Naive B cell (primary cell): ENCODE data around the gene SH3RF1. TPM values are rescaled to one million over a fixed set of nuclear protein-coding genes. Genes with fewer than 3 reads are reported as not detected.

Experiments used
- ATAC-seq, 2 donors: fragments of 150-1000 bp; cut with Tn5 transposase; 2 replicates each; pipeline ENCODE4 v1.10.0; 2021; ENCODE audit warnings: low read depth in 2 of 2, mild to moderate bottlenecking in 2 of 2, moderate library complexity in 2 of 2
- DNase-seq: peaks from one replicate; pipeline ENCODE4 v3.0.0; 2022
- H3K27ac Mint-ChIP-seq, 6 donors: one replicate each; pipeline ENCODE4 v1.8.0; 2020 to 2022; ENCODE audit warnings: mild to moderate bottlenecking in 6 of 6, mixed read lengths in 6 of 6, moderate library complexity in 5 of 6, inconsistent platforms in 2 of 6
- H3K27me3 Mint-ChIP-seq, 3 donors: one replicate each; pipeline ENCODE4 v1.8.0; 2021 to 2022; ENCODE audit warnings: mixed read lengths in 3 of 3, mild to moderate bottlenecking in 1 of 3
- H3K36me3 Mint-ChIP-seq, 2 donors: one replicate each; pipeline ENCODE4 v1.8.0; 2020 to 2022; ENCODE audit warnings: mixed read lengths in 2 of 2, inconsistent platforms in 1 of 2, mild to moderate bottlenecking in 1 of 2
- H3K4me1 Mint-ChIP-seq, 3 donors: one replicate each; pipeline ENCODE4 v1.8.0; 2020 to 2022; ENCODE audit warnings: mixed read lengths in 3 of 3, inconsistent platforms in 1 of 3, mild to moderate bottlenecking in 1 of 3, moderate library complexity in 1 of 3
- H3K4me3 Mint-ChIP-seq, 8 donors: one replicate each; pipeline ENCODE4 v1.8.0; 2020 to 2022; ENCODE audit warnings: mild to moderate bottlenecking in 8 of 8, mixed read lengths in 8 of 8, moderate library complexity in 8 of 8, inconsistent platforms in 2 of 8
- H3K9me3 Mint-ChIP-seq, 7 donors: one replicate each; pipeline ENCODE4 v1.8.0; 2020 to 2022; ENCODE audit warnings: mixed read lengths in 7 of 7, mild to moderate bottlenecking in 5 of 7, inconsistent platforms in 2 of 7, moderate library complexity in 1 of 7
- polyA plus RNA-seq, 6 donors: library from polyadenylated mRNA; unstranded; fragments of 300-500 nt; fragmentation: Illumina TruSeq; gene quantifications; one replicate each; pipeline ENCODE4 v1.2.3, GENCODE V29; 2021; ENCODE audit warnings: low read depth in 6 of 6

SH3RF1 gene
- polyA plus RNA-seq, 6 donors from 2014 or later, result 0.57 to 1.7 (median 1.1) TPM; not detected in 1

GRCh38 chr4:169225058-169225751 lies 45.6 kb downstream of the SH3RF1 start:
- Mint-ChIP-seq H3K27me3 (no peaks in the 10 kb centered on the region), H3K36me3 (no peaks in the 10 kb centered on the region), H3K27ac (no peak overlapping the region), H3K4me3 (no peak overlapping the region), H3K9me3 (no peaks in the 10 kb centered on the region), H3K4me1 (no peaks in the 10 kb centered on the region)
- ATAC-seq, result no peak
- DNase-seq, result no peak

DNA sequence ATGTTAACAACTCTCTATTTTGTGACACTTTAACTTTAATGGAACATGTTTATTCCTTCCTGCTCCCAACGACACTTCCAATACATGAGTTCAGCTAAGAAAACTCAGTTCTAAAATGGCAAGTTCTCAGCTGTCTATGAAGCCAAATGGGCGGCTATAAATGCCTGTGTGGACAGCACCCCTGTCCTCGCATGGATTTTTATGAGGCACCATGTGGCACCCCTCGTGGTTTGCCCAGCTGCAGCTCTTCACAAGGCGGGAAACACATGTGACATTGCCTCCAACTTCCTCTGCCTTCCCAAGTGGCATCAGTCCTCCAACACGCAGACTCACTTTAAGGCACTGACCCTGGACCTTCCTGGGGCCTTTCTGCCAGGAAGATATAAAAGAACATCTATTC lies 48.0 kb downstream of the SH3RF1 start:
- Mint-ChIP-seq H3K36me3 (no peaks in the 10 kb centered on the region), H3K27me3 (no peaks in the 10 kb centered on the region), H3K4me1 (no peaks in the 10 kb centered on the region), H3K4me3 (no peak overlapping the region), H3K27ac (no peak overlapping the region), H3K9me3 (no peaks in the 10 kb centered on the region)
- DNase-seq (no peak), ATAC-seq (no peak)

DNA sequence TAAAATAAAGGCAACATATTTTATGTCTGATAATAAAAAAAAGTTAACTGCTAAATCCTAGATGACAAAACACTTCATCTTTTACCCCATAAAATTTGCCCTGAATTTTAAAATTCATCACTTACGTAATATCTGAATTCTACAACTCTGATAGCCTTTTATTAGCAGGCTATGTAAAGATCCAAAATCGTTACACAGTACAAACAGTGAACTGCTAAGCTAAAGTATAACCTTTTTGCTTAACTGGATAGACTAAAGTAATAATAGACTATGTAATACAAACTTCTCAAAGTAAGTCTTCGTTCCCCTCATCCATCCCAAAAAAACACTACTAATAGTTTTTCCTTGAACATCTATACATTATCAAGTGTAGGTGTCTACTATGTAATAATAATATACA lies 49.1 kb downstream of the SH3RF1 start:
- H3K4me1 Mint-ChIP-seq, result no peaks in the 10 kb centered on the region
- DNase-seq (no peak), ATAC-seq (no peak)
- no peaks in the 10 kb centered on the region for H3K27me3 Mint-ChIP-seq
- no peak overlapping the region for H3K4me3 Mint-ChIP-seq
- no peaks in the 10 kb centered on the region for H3K9me3 Mint-ChIP-seq
- H3K36me3 Mint-ChIP-seq, result no peaks in the 10 kb centered on the region
- H3K27ac Mint-ChIP-seq, result no peak overlapping the region

- Mint-ChIP-seq H3K4me1 (peaks cover 0 to under 1% (median under 1%) of the 10 kb centered on the region in 3 donors), H3K27ac (no peak overlapping the region), H3K36me3 (no peaks in the 10 kb centered on the region), H3K9me3 (no peaks in the 10 kb centered on the region), H3K27me3 (no peaks in the 10 kb centered on the region), H3K4me3 (no peak overlapping the region)
- ATAC-seq (no peak), DNase-seq (no peak)
Observed at GRCh38 chr4:169220854-169221411, 49.8 kb downstream of the SH3RF1 start.

GRCh38 chr4:169220447-169220846 lies 50.3 kb downstream of the SH3RF1 start:
- ATAC-seq (no peak), DNase-seq (no peak)
- H3K4me1 Mint-ChIP-seq, result peaks cover 4 to 5% (median 5%) of the 10 kb centered on the region in 3 donors
- H3K36me3 Mint-ChIP-seq, result no peaks in the 10 kb centered on the region
- no peaks in the 10 kb centered on the region for H3K27me3 Mint-ChIP-seq
- H3K4me3 Mint-ChIP-seq, result no peak overlapping the region
- H3K27ac Mint-ChIP-seq, result no peak overlapping the region
- no peaks in the 10 kb centered on the region for H3K9me3 Mint-ChIP-seq

GRCh38 chr4:169219440-169219839 lies 51.3 kb downstream of the SH3RF1 start:
- DNase-seq (no peak), ATAC-seq (no peak)
- peaks cover 0 to 3% (median under 1%) of the 10 kb centered on the region in 7 donors for H3K9me3 Mint-ChIP-seq
- peaks cover 0 to under 1% of the 10 kb centered on the region in 2 donors for H3K36me3 Mint-ChIP-seq
- no peak overlapping the region for H3K4me3 Mint-ChIP-seq
- peaks cover 7 to 15% (median 12%) of the 10 kb centered on the region in 3 donors for H3K4me1 Mint-ChIP-seq
- H3K27ac Mint-ChIP-seq, result no peak overlapping the region
- H3K27me3 Mint-ChIP-seq, result no peaks in the 10 kb centered on the region

- peak overlapping the region in 4 of 6 donors; percentile 15 to 35 (median 32) for H3K27ac Mint-ChIP-seq
- H3K36me3 Mint-ChIP-seq, result peaks cover 11 to 18% of the 10 kb centered on the region in 2 donors
- H3K27me3 Mint-ChIP-seq, result no peaks in the 10 kb centered on the region
- no peak for DNase-seq
- peaks cover 11 to 36% (median 21%) of the 10 kb centered on the region in 7 donors for H3K9me3 Mint-ChIP-seq
- H3K4me1 Mint-ChIP-seq, result peaks cover 20 to 24% (median 21%) of the 10 kb centered on the region in 3 donors
- ATAC-seq, result no peak
- H3K4me3 Mint-ChIP-seq, result peak overlapping the region in 3 of 8 donors; percentile 1 to 16 (median 6)
Observed at GRCh38 chr4:169215656-169216055, 55.1 kb downstream of the SH3RF1 start.

DNA sequence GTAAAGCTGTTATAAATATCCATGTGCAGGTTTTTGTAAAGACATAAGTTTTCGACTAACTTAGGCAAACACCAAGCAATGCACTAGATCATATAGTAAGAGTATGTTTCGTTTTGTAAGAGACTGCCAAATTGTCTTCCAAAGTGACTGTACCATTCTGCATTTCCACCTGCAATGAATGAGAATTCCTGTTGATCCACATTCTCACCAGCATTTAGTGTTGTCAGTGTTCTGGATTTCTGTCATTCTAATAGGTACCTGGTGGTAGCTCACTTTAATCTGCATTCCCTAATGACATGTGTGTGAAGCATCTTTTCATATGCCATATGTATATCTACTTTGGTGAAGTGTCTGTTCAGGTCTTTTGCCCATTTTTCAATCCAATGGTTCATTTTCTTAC lies 57.8 kb downstream of the SH3RF1 start:
- Mint-ChIP-seq H3K27me3 (no peaks in the 10 kb centered on the region), H3K27ac (no peak overlapping the region), H3K36me3 (peaks cover 22 to 26% of the 10 kb centered on the region in 2 donors), H3K4me1 (peaks cover 35 to 46% (median 43%) of the 10 kb centered on the region in 3 donors), H3K9me3 (peaks cover 13 to 40% (median 26%) of the 10 kb centered on the region in 7 donors), H3K4me3 (no peak overlapping the region)
- no peak for ATAC-seq
- DNase-seq, result no peak

GRCh38 chr4:169210504-169211118 lies 60.1 kb downstream of the SH3RF1 start:
- H3K4me3 Mint-ChIP-seq, result peak overlapping the region in 7 of 8 donors; percentile 1 to 86 (median 58)
- H3K36me3 Mint-ChIP-seq, result peaks cover 22 to 26% of the 10 kb centered on the region in 2 donors
- ATAC-seq (peak; percentile 95), DNase-seq (peak; percentile 69)
- H3K9me3 Mint-ChIP-seq, result peaks cover 13 to 40% (median 26%) of the 10 kb centered on the region in 7 donors
- H3K27ac Mint-ChIP-seq, result peak overlapping the region; percentile 37 to 97 (median 86)
- peaks cover 33 to 43% (median 39%) of the 10 kb centered on the region in 3 donors for H3K4me1 Mint-ChIP-seq
- H3K27me3 Mint-ChIP-seq, result no peaks in the 10 kb centered on the region

GRCh38 chr4:169209388-169209883 lies 61.3 kb downstream of the SH3RF1 start:
- DNase-seq, result no peak
- H3K9me3 Mint-ChIP-seq, result peaks cover 13 to 38% (median 25%) of the 10 kb centered on the region in 7 donors
- ATAC-seq, result no peak
- peak overlapping the region in 1 of 8 donors; percentile 86 for H3K4me3 Mint-ChIP-seq
- H3K27ac Mint-ChIP-seq, result peak overlapping the region in 1 of 6 donors; percentile 37
- peaks cover 28 to 34% (median 28%) of the 10 kb centered on the region in 3 donors for H3K4me1 Mint-ChIP-seq
- H3K36me3 Mint-ChIP-seq, result peaks cover 22 to 26% of the 10 kb centered on the region in 2 donors
- no peaks in the 10 kb centered on the region for H3K27me3 Mint-ChIP-seq

- peaks cover 28 to 34% (median 28%) of the 10 kb centered on the region in 3 donors for H3K4me1 Mint-ChIP-seq
- peaks cover 5 to 29% (median 17%) of the 10 kb centered on the region in 7 donors for H3K9me3 Mint-ChIP-seq
- peaks cover 16 to 19% of the 10 kb centered on the region in 2 donors for H3K36me3 Mint-ChIP-seq
- peak overlapping the region in 1 of 8 donors; percentile 23 for H3K4me3 Mint-ChIP-seq
- H3K27ac Mint-ChIP-seq, result peak overlapping the region in 4 of 6 donors; percentile 16 to 56 (median 24)
- DNase-seq (no peak), ATAC-seq (no peak)
- H3K27me3 Mint-ChIP-seq, result no peaks in the 10 kb centered on the region
Observed at GRCh38 chr4:169208516-169208915, 62.2 kb downstream of the SH3RF1 start.

- peak overlapping the region in 2 of 6 donors; percentile 44 to 69 for H3K27ac Mint-ChIP-seq
- peaks cover 2 to 24% (median 12%) of the 10 kb centered on the region in 7 donors for H3K9me3 Mint-ChIP-seq
- H3K36me3 Mint-ChIP-seq, result peaks cover 14 to 15% of the 10 kb centered on the region in 2 donors
- DNase-seq, result no peak
- no peaks in the 10 kb centered on the region for H3K27me3 Mint-ChIP-seq
- H3K4me1 Mint-ChIP-seq, result peaks cover 28 to 34% (median 28%) of the 10 kb centered on the region in 3 donors
- H3K4me3 Mint-ChIP-seq, result peak overlapping the region in 1 of 8 donors; percentile 22
- ATAC-seq, result no peak
Observed at GRCh38 chr4:169208090-169208455, 62.7 kb downstream of the SH3RF1 start.

GRCh38 chr4:169207436-169208089 lies 63.2 kb downstream of the SH3RF1 start:
- peak overlapping the region in 1 of 6 donors; percentile 69 for H3K27ac Mint-ChIP-seq
- no peaks in the 10 kb centered on the region for H3K27me3 Mint-ChIP-seq
- DNase-seq (no peak), ATAC-seq (no peak)
- H3K9me3 Mint-ChIP-seq, result peaks cover 2 to 19% (median 11%) of the 10 kb centered on the region in 7 donors
- peak overlapping the region in 1 of 8 donors; percentile 22 for H3K4me3 Mint-ChIP-seq
- peaks cover 11 to 15% of the 10 kb centered on the region in 2 donors for H3K36me3 Mint-ChIP-seq
- H3K4me1 Mint-ChIP-seq, result peaks cover 27 to 34% (median 28%) of the 10 kb centered on the region in 3 donors
